Gastrocnemius medialis (tissue), 4 donors: Measurements from ENCODE around the gene CERS1.

ENCODE experiments used
- POLR2A ChIP-seq, 2 donors: fragments of 450-650 bp; IDR thresholded peaks; one replicate each; pipeline ENCODE4 v1.6.1; 2017; ENCODE audit warnings: antibody characterized with exemption in 2 of 2, mild to moderate bottlenecking in 2 of 2, moderate library complexity in 2 of 2
- TF ChIP-seq, protein P1 (sequence below), 5 experiments: fragments of 450-650 bp in 3 of 5; fragments of 200-600 bp in 2 of 5; sonication (generic) in 2 of 5; IDR thresholded peaks in 4 of 5; conservative IDR thresholded peaks in 1 of 5; 1 replicate in 4 of 5; 2 replicates in 1 of 5; pipeline ENCODE4 v1.5.1; 2016 to 2019; ENCODE audit warnings: antibody characterized with exemption in 5 of 5, mild to moderate bottlenecking in 3 of 5, moderate library complexity in 3 of 5

GRCh38 chr19:18878858-18879578 lies 16.9 kb downstream of the CERS1 start:
- TF ChIP-seq, protein P1, sequence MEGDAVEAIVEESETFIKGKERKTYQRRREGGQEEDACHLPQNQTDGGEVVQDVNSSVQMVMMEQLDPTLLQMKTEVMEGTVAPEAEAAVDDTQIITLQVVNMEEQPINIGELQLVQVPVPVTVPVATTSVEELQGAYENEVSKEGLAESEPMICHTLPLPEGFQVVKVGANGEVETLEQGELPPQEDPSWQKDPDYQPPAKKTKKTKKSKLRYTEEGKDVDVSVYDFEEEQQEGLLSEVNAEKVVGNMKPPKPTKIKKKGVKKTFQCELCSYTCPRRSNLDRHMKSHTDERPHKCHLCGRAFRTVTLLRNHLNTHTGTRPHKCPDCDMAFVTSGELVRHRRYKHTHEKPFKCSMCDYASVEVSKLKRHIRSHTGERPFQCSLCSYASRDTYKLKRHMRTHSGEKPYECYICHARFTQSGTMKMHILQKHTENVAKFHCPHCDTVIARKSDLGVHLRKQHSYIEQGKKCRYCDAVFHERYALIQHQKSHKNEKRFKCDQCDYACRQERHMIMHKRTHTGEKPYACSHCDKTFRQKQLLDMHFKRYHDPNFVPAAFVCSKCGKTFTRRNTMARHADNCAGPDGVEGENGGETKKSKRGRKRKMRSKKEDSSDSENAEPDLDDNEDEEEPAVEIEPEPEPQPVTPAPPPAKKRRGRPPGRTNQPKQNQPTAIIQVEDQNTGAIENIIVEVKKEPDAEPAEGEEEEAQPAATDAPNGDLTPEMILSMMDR (IDR thresholded peaks at IDR 0.05 in 4 of 5, conservative IDR thresholded peaks at IDR 0.05 in 1 of 5) = no peak
- TF ChIP-seq POLR2A (IDR thresholded peaks at IDR 0.05) = no peak
